Osteocyte (in vitro differentiated cells): ENCODE data around the gene PLCD3. TPM values are rescaled to one million over a fixed set of nuclear protein-coding genes. Genes with fewer than 3 reads are reported as not detected.

ENCODE experiments used
- DNase-seq: peaks from one replicate; pipeline ENCODE4 v3.0.0; 2021; ENCODE audit warnings: mixed read lengths; ENCODE audit not compliant: unreplicated experiment; ENCODE audit errors: extremely low spot score
- H3K27ac Mint-ChIP-seq: one replicate; pipeline ENCODE4 v1.8.0; 2021; ENCODE audit warnings: mild to moderate bottlenecking, mixed read lengths; ENCODE audit not compliant: unreplicated experiment
- H3K27me3 Mint-ChIP-seq: one replicate; pipeline ENCODE4 v1.8.0; 2021; ENCODE audit warnings: mixed read lengths; ENCODE audit not compliant: unreplicated experiment
- H3K36me3 Mint-ChIP-seq: one replicate; pipeline ENCODE4 v1.8.0; 2021; ENCODE audit warnings: mixed read lengths; ENCODE audit not compliant: unreplicated experiment
- H3K4me1 Mint-ChIP-seq: one replicate; pipeline ENCODE4 v1.8.0; 2021; ENCODE audit warnings: mixed read lengths; ENCODE audit not compliant: unreplicated experiment
- H3K4me3 Mint-ChIP-seq: one replicate; pipeline ENCODE4 v1.8.0; 2021; ENCODE audit warnings: mild to moderate bottlenecking, moderate library complexity, mixed read lengths; ENCODE audit not compliant: unreplicated experiment
- H3K9me3 Mint-ChIP-seq: one replicate; pipeline ENCODE4 v1.8.0; 2021; ENCODE audit warnings: mixed read lengths; ENCODE audit not compliant: unreplicated experiment
- total RNA-seq: library from RNA; stranded (reverse); gene quantifications from 2 replicates; pipeline ENCODE4 v1.2.1, GENCODE V29; 2021
- TF ChIP-seq, protein P1 (sequence below): fragments of 200-600 bp; sonication (generic); IDR thresholded peaks from 2 replicates; pipeline ENCODE4 v1.5.0; 2021; ENCODE audit warnings: antibody characterized with exemption, mild to moderate bottlenecking, moderate library complexity

Gene PLCD3
- total RNA-seq, 1 donor from 2014 or later: 111 TPM

DNA sequence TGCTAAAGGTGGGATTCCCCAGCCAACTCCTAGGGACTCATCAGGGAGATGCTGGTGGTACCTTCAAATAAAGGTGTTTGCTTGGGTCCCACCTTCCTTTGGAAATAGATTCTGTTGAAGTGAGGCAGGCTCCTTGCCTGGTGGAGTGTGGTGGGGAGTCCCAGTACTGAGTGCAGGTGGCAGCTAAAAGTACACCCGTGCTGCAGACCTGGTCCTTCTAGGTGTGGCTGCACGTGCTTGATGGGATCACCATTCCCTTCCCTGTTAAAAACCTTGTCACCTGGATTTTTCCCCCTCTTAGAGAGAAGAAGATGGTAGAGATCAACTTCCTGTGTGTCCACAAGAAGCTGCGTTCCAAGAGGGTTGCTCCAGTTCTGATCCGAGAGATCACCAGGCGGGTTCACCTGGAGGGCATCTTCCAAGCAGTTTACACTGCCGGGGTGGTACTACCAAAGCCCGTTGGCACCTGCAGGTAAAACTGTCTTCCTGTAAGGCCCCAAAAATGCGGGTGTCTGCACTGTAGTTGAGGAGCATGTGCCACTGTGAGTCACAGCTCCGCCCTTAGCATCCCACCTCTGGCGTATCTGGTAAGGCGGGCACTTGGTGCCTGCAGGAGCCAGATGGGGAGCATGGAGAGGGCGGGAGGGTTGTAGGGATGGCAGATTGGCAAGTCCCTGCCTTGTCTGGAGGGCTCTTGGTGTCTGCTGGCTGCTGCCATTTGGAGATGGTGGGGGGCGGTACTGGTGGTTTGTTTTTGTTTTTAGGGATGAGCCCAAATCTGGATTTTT, 34.0 kb downstream of the PLCD3 start:
- peaks cover 42% of the 10 kb centered on the region for H3K4me1 Mint-ChIP-seq
- H3K36me3 Mint-ChIP-seq: peaks cover 43% of the 10 kb centered on the region

DNA sequence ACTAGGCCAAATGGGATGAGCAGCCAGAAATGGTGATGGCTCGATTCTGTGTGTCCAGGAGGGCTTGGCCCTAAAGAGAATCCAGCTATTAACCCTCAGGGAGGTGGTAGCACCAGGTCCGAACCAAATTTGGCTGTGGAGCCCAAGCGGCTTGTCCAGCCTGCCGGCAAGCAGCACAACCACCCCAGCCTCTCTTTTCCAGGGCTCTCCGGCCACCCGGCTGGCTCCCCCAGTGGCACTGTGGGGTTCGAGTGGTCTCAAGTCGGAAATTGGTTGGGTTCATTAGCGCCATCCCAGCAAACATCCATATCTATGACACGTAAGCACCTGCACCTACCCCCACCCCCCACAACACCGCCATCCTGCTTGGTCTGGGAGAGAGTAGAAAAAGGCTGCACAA, 35.4 kb downstream of the PLCD3 start:
- Mint-ChIP-seq H3K4me1 (peaks cover 42% of the 10 kb centered on the region), H3K9me3 (no peaks in the 10 kb centered on the region), H3K27ac (no peak overlapping the region), H3K27me3 (no peaks in the 10 kb centered on the region), H3K4me3 (no peak overlapping the region), H3K36me3 (peaks cover 46% of the 10 kb centered on the region)
- DNase-seq: no peak
- TF ChIP-seq, protein P1, sequence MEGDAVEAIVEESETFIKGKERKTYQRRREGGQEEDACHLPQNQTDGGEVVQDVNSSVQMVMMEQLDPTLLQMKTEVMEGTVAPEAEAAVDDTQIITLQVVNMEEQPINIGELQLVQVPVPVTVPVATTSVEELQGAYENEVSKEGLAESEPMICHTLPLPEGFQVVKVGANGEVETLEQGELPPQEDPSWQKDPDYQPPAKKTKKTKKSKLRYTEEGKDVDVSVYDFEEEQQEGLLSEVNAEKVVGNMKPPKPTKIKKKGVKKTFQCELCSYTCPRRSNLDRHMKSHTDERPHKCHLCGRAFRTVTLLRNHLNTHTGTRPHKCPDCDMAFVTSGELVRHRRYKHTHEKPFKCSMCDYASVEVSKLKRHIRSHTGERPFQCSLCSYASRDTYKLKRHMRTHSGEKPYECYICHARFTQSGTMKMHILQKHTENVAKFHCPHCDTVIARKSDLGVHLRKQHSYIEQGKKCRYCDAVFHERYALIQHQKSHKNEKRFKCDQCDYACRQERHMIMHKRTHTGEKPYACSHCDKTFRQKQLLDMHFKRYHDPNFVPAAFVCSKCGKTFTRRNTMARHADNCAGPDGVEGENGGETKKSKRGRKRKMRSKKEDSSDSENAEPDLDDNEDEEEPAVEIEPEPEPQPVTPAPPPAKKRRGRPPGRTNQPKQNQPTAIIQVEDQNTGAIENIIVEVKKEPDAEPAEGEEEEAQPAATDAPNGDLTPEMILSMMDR: no peak

More for the DNA sequence above, 34.0 kb downstream of the PLCD3 start:
- no peak for DNase-seq
- Mint-ChIP-seq H3K4me3 (no peak overlapping the region), H3K27ac (peak overlapping the region; percentile 75), H3K27me3 (no peaks in the 10 kb centered on the region), H3K9me3 (no peaks in the 10 kb centered on the region)
- TF ChIP-seq, protein P1: no peak

DNA sequence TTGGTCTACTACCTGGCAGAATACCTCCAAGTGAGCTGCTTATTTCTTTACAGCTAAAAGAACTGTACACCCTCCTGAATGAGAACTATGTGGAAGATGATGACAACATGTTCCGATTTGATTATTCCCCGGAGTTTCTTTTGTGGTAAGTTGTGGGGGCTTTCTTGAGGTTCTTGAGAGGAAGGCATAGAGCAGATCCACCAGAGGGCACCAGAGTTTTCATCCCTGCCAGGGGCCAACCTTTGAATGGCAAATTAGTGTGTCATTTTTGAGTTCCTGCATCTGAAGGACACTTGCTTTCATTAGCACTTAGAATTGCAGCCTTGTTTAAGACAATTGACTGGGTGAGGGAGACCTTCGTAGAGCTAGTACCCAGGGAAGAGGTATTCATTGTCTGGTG, 36.2 kb downstream of the PLCD3 start:
- TF ChIP-seq, protein P1: peak; percentile 62
- H3K27ac Mint-ChIP-seq: peak overlapping the region; percentile 64
- no peaks in the 10 kb centered on the region for H3K27me3 Mint-ChIP-seq
- H3K4me3 Mint-ChIP-seq: no peak overlapping the region
- peaks cover 45% of the 10 kb centered on the region for H3K4me1 Mint-ChIP-seq
- no peaks in the 10 kb centered on the region for H3K9me3 Mint-ChIP-seq
- DNase-seq: no peak
- H3K36me3 Mint-ChIP-seq: peaks cover 47% of the 10 kb centered on the region

DNA sequence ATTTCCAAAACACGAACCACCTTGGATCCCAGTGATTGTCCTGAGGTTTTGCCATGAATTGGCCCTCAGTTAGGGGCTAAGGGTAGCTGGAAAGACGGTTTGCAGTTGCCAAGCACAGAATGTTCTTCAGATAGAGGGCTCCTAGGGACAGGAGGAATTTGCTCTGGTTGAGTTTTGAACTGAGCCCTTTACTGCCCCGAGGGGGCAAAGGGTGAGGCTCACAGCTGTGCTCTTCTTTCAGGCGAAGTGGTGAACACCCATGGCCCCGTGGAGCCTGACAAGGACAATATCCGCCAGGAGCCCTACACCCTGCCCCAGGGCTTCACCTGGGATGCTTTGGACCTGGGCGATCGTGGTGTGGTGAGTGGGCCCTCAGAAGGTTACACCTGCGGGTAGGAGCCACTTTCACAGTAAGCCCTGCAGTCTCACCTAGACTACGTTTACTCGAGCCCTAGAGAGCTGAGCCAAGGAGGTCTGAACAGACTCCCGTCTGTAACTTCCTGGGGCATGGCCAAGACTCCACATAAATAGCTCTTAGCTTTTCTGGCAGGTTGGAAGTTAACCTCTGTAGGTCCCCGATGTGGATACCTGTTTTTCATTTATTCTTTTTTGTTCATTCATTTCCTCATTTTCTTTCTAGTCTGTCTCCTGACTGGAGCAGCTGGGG, 38.7 kb downstream of the PLCD3 start:
- no peak overlapping the region for H3K4me3 Mint-ChIP-seq
- TF ChIP-seq, protein P1: no peak
- H3K9me3 Mint-ChIP-seq: no peaks in the 10 kb centered on the region
- no peaks in the 10 kb centered on the region for H3K27me3 Mint-ChIP-seq
- H3K4me1 Mint-ChIP-seq: peaks cover 56% of the 10 kb centered on the region
- DNase-seq: no peak
- peaks cover 46% of the 10 kb centered on the region for H3K36me3 Mint-ChIP-seq
- peak overlapping the region; percentile 99 for H3K27ac Mint-ChIP-seq

DNA sequence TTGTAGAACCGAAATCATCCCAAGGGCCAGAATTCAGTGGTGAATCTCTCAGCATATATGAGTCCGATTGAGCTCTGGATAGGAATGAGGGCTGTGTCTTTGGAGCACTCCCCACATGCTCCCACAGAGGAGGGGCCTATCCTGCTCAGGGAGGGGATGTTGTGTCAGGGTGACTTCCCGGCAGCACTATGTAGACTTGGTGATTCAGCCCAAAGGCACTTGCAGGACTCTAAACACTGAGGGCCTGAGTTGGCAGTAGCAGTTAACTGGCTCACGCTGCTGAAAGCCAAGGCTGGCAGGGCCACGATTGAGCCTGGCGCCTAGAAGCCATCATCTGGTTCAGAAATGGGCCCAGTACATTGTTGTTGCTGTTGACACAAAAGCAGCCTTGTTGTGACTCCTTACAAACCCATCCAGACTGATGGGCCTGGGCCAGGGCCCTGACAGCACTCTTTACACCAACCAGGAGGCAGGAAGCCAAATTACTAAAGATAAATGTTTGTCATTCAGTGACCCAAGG, 39.3 kb downstream of the PLCD3 start:
- Mint-ChIP-seq H3K4me1 (peaks cover 59% of the 10 kb centered on the region), H3K9me3 (no peaks in the 10 kb centered on the region), H3K4me3 (peak overlapping the region; percentile 51), H3K27ac (peak overlapping the region; percentile 99), H3K27me3 (no peaks in the 10 kb centered on the region), H3K36me3 (peaks cover 43% of the 10 kb centered on the region)
- DNase-seq: peak; percentile 93
- TF ChIP-seq, protein P1: no peak
